IMR-90 (cell line): ENCODE data around the gene ATG101. TPM values are rescaled to one million over a fixed set of nuclear protein-coding genes. Genes with fewer than 3 reads are reported as not detected.

Experiments
- ATAC-seq: fragments of 200-7000 bp; cut with Tn5 transposase; 2 replicates; pipeline ENCODE4 v1.9.1; 2020; ENCODE audit warnings: low read depth, mild to moderate bottlenecking, moderate library complexity
- BruUV-seq: library from RNA; stranded (reverse); fragments of 400-500 nt; replicated peaks from 2 replicates; lab custom pipeline; 2021; lab: Mats Ljungman, UMichigan
- CTCF ChIA-PET: fragments of 300-600 bp; formaldehyde crosslinking; extraction: SDS; loops from one replicate; lab custom pipeline; 2021; ENCODE audit warnings: antibody characterized with exemption; lab: Yijun Ruan, JAX
- POLR2A ChIA-PET: fragments of 300-600 bp; sonication (Branson Sonifier 250); formaldehyde crosslinking; loops from one replicate; lab custom pipeline; 2022; ENCODE audit warnings: antibody characterized with exemption; ENCODE audit not compliant: unreplicated experiment; lab: Charles Lee
- DNase-seq: peaks from one replicate; pipeline ENCODE4 v3.0.0; 2013
- H2AFZ ChIP-seq: replicated peaks from 2 replicates; pipeline ENCODE3; 2013; ENCODE audit warnings: low read length, mild to moderate bottlenecking; ENCODE audit not compliant: poor library complexity
- H2AK5ac ChIP-seq: 2 replicates; pipeline ENCODE4 v1.6.1; 2013; ENCODE audit warnings: low read depth, low read length, inconsistent platforms
- H2AK9ac ChIP-seq: replicated peaks from 2 replicates; pipeline ENCODE3; 2013; ENCODE audit warnings: mild to moderate bottlenecking, low read depth, low read length, moderate library complexity; ENCODE audit not compliant: poor library complexity
- H2BK120ac ChIP-seq: 2 replicates; pipeline ENCODE4 v1.6.1; 2013; ENCODE audit warnings: low read depth, low read length, inconsistent platforms
- H2BK15ac ChIP-seq: 3 replicates; pipeline ENCODE4 v1.6.1; 2013; ENCODE audit warnings: low read depth, low read length, inconsistent platforms
- H2BK20ac ChIP-seq: 2 replicates; pipeline ENCODE4 v1.6.1; 2013; ENCODE audit warnings: low read depth, mild to moderate bottlenecking, inconsistent platforms, low read length, moderate library complexity
- H2BK5ac ChIP-seq: 2 replicates; pipeline ENCODE4 v1.6.1; 2013; ENCODE audit warnings: mild to moderate bottlenecking, low read depth, low read length, inconsistent platforms; ENCODE audit not compliant: poor library complexity, severe bottlenecking
- H3K14ac ChIP-seq: replicated peaks from 2 replicates; pipeline ENCODE4 v1.6.1; 2013; ENCODE audit warnings: low read depth, low read length, inconsistent platforms
- H3K18ac ChIP-seq: 2 replicates; pipeline ENCODE4 v1.6.1; 2013; ENCODE audit warnings: low read depth, low read length, control low read depth
- H3K23ac ChIP-seq: 2 replicates; pipeline ENCODE4 v1.6.1; 2013; ENCODE audit warnings: low read depth, low read length, inconsistent platforms
- H3K27ac ChIP-seq: 2 replicates; pipeline ENCODE4 v1.5.1; 2013; ENCODE audit warnings: mild to moderate bottlenecking, control low read depth, low read length; ENCODE audit not compliant: insufficient read depth
- H3K27me3 ChIP-seq: 2 replicates; pipeline ENCODE4 v1.6.1; 2013; ENCODE audit warnings: low read length; ENCODE audit not compliant: control insufficient read depth, insufficient read depth
- H3K36me3 ChIP-seq: 2 replicates; pipeline ENCODE4 v1.6.1; 2013; ENCODE audit warnings: low read length, mixed read lengths; ENCODE audit not compliant: control insufficient read depth, insufficient read depth
- H3K4ac ChIP-seq: 2 replicates; pipeline ENCODE4 v1.6.1; 2013; ENCODE audit warnings: low read depth, low read length, inconsistent platforms
- H3K4me1 ChIP-seq: 2 replicates; pipeline ENCODE4 v1.6.1; 2013; ENCODE audit warnings: low read length, mixed read lengths; ENCODE audit not compliant: control insufficient read depth, insufficient read depth
- H3K4me2 ChIP-seq: 2 replicates; pipeline ENCODE4 v1.6.1; 2013; ENCODE audit warnings: low read depth, mild to moderate bottlenecking, control low read depth, low read length, moderate library complexity
- H3K4me3 ChIP-seq: 2 replicates; pipeline ENCODE4 v1.5.1; 2013; ENCODE audit warnings: low read depth, mild to moderate bottlenecking, control low read depth, low read length, moderate library complexity; ENCODE audit not compliant: insufficient read depth
- H3K56ac ChIP-seq: 2 replicates; pipeline ENCODE4 v1.6.1; 2013; ENCODE audit warnings: low read length, inconsistent platforms; ENCODE audit not compliant: insufficient read depth; ENCODE audit errors: extremely low read depth
- H3K79me1 ChIP-seq, 2 experiments: 2 replicates each; pipeline ENCODE4 v1.6.1; 2013; ENCODE audit warnings: low read length in 2 of 2, inconsistent platforms in 1 of 2, low read depth in 1 of 2
- H3K9ac ChIP-seq: 2 replicates; pipeline ENCODE4 v1.6.1; 2013; ENCODE audit warnings: low read depth, low read length, control low read depth
- H3K9me1 ChIP-seq: 2 replicates; pipeline ENCODE4 v1.6.1; 2013; ENCODE audit warnings: low read length, inconsistent platforms; ENCODE audit not compliant: insufficient read depth
- H3K9me3 ChIP-seq: 2 replicates; pipeline ENCODE4 v1.6.1; 2013; ENCODE audit warnings: low read length; ENCODE audit not compliant: control insufficient read depth, insufficient read depth
- H4K20me1 ChIP-seq: 2 replicates; pipeline ENCODE4 v1.6.1; 2013; ENCODE audit warnings: low read length, inconsistent platforms; ENCODE audit not compliant: insufficient read depth
- H4K5ac ChIP-seq: 2 replicates; pipeline ENCODE4 v1.6.1; 2013; ENCODE audit warnings: mild to moderate bottlenecking, low read depth, low read length, control low read depth
- H4K8ac ChIP-seq, 2 experiments: 2 replicates each; pipeline ENCODE4 v1.6.1; 2013; ENCODE audit warnings: low read depth in 2 of 2, low read length in 2 of 2, control low read depth in 1 of 2, inconsistent platforms in 1 of 2
- H4K91ac ChIP-seq: 2 replicates; pipeline ENCODE4 v1.6.1; 2013; ENCODE audit warnings: low read depth, low read length, inconsistent platforms; ENCODE audit not compliant: insufficient read depth
- MXI1 ChIP-seq: IDR thresholded peaks from 2 replicates; pipeline ENCODE4 v1.6.1; 2012; ENCODE audit warnings: low read depth, mild to moderate bottlenecking, low read length, moderate library complexity, borderline replicate concordance
- POLR2A ChIP-seq: IDR thresholded peaks from 2 replicates; pipeline ENCODE4 v1.6.1; 2012; ENCODE audit warnings: mild to moderate bottlenecking, low read depth, low read length
- WGBS, 2 experiments: methylation state at CpG; one replicate each; pipeline versions ENCODE4 v1.1.5 to v1.1.7; 2013; ENCODE audit warnings: missing lambda C conversion rate in 2 of 2; ENCODE audit not compliant: insufficient read length in 1 of 2; ENCODE audit errors: extremely low coverage in 2 of 2; 5-methylcytosine and 5-hydroxymethylcytosine counted together
- dilution Hi-C: fragments of 300-500 bp; cut with HindIII; formaldehyde crosslinking; loops from one replicate; pipeline ENCODE4 v1.14.3; 2018; ENCODE audit warnings: low sequenced_read_pairs; ENCODE audit not compliant: unreplicated experiment
- in situ Hi-C: fragments of 300-500 bp; cut with MboI; formaldehyde crosslinking; loops from 3 replicates; pipeline ENCODE4 v1.14.3; 2019; ENCODE audit warnings: low sequenced_read_pairs, inconsistent platforms, mixed read lengths
- intact Hi-C: fragments of 100-400 bp; cut with micrococcal nuclease; formaldehyde crosslinking; loops from 2 replicates; pipeline ENCODE4 v1.10.0; 2022
- polyA plus RNA-seq, 3 experiments: library from polyadenylated mRNA; depleted of rRNA; stranded (reverse); fragments of >200 nt; gene quantifications; 2 replicates each; pipeline ENCODE4 v1.2.3, GENCODE V29; 2012; ENCODE audit warnings: low replicate concordance in 1 of 3
- total RNA-seq: library from RNA; depleted of rRNA; stranded (reverse); fragments of >200 nt; gene quantifications from 2 replicates; pipeline ENCODE4 v1.2.3, GENCODE V29; 2012

ATG101 gene
- total and polyA plus RNA-seq, 2 of the 4 experiments (the other 2 are of a cell fraction): 93.9 to 167 TPM

GRCh38 chr12:52086944-52087835 lies 17.4 kb downstream of the ATG101 start:
- BruUV-seq: no TSS peak
- H3K4me1 ChIP-seq: peaks cover 11% of the 10 kb centered on the region
- H2BK15ac ChIP-seq: no peak overlapping the region
- H3K79me1 ChIP-seq: no peaks in the 10 kb centered on the region; a peak in 1 of 4 replicates
- H3K9me3 ChIP-seq: no peaks in the 10 kb centered on the region
- no peak overlapping the region for H3K4ac ChIP-seq
- peaks cover 16% of the 10 kb centered on the region for H3K27me3 ChIP-seq
- H3K18ac ChIP-seq: no peak overlapping the region
- H4K8ac ChIP-seq: no peak overlapping the region
- no peak overlapping the region for H3K4me3 ChIP-seq
- no peaks in the 10 kb centered on the region for H3K36me3 ChIP-seq
- H3K23ac ChIP-seq: no peak overlapping the region
- TF ChIP-seq MXI1: no peak
- TF ChIP-seq POLR2A: peak; percentile 17; the same call in 1 of the 2 replicates
- DNase-seq (no peak), ATAC-seq (no peak)
- no peak overlapping the region for H3K56ac ChIP-seq
- dilution Hi-C loops: no loop called here
- H4K20me1 ChIP-seq: peaks cover 12% of the 10 kb centered on the region
- no peak overlapping the region for H3K27ac ChIP-seq
- ChIA-PET POLR2A (no interaction called here), CTCF (interaction anchor here (5.5 kb wide), 1 partner anchor 61 kb away, joined by 36 read pairs; no protein-coding TSS in a partner anchor)
- H3K9me1 ChIP-seq: no peaks in the 10 kb centered on the region
- H2BK120ac ChIP-seq: no peak overlapping the region
- in situ Hi-C loops: no loop called here
- H3K4me2 ChIP-seq: no peak overlapping the region
- H3K14ac ChIP-seq: no peak overlapping the region
- no peak overlapping the region for H2AFZ ChIP-seq
- H4K5ac ChIP-seq: no peak overlapping the region
- H2BK5ac ChIP-seq: no peak overlapping the region
- no peak overlapping the region for H2AK5ac ChIP-seq
- H2BK20ac ChIP-seq: no peak overlapping the region
- intact Hi-C loops: no loop called here
- H3K9ac ChIP-seq: no peak overlapping the region
- H2AK9ac ChIP-seq: no peak overlapping the region
- no peak overlapping the region for H4K91ac ChIP-seq
- 71% methylated on average over 14 of the region's 22 CpGs; no CpG with 5 or more reads in 1 of the 2 experiments for WGBS, 2 experiments
